ENCODE results near the gene MTHFR.

MTHFR gene

DNA sequence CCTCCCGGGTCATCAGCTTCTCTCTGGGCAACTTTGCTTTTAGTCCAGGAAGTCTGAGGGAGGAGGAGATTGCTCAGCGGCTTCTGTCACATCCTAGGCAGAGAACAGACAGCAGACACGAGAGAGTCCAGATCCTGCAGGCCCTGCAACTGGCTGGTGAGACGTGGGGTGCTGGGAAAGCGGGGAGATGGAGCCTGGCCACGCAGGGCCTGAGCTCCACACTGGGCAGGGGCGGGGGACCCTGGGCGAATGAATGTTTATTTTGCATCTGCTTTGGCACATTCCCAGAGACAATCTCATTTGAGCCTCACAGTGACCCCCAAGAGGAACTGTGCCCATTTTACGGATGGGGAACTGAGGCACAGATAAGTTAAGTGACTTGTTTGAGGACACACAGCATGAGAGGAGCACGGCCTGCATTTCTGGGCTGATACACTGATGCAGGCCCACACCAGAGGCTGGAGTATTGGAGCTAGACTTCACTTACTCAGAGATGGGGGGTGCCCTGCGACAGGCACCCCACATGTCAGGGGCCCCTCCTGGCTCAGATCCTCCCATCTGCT lies 34.2 kb downstream of the MTHFR start:
- Histone ChIP-seq H3K9me3 (ENCODE audit: severe bottlenecking) (no peaks in the 10 kb centered on the region), H3K27me3 (ENCODE audit: insufficient read depth, low read depth, severe bottlenecking) (no peaks in the 10 kb centered on the region), H3K4me3 (ENCODE audit: low read depth, low read length) (no peak overlapping the region), H3K27ac (no peak overlapping the region), H3K36me3 (no peaks in the 10 kb centered on the region)
- no peak for DNase-seq
- TF ChIP-seq, protein P1, sequence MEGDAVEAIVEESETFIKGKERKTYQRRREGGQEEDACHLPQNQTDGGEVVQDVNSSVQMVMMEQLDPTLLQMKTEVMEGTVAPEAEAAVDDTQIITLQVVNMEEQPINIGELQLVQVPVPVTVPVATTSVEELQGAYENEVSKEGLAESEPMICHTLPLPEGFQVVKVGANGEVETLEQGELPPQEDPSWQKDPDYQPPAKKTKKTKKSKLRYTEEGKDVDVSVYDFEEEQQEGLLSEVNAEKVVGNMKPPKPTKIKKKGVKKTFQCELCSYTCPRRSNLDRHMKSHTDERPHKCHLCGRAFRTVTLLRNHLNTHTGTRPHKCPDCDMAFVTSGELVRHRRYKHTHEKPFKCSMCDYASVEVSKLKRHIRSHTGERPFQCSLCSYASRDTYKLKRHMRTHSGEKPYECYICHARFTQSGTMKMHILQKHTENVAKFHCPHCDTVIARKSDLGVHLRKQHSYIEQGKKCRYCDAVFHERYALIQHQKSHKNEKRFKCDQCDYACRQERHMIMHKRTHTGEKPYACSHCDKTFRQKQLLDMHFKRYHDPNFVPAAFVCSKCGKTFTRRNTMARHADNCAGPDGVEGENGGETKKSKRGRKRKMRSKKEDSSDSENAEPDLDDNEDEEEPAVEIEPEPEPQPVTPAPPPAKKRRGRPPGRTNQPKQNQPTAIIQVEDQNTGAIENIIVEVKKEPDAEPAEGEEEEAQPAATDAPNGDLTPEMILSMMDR (IDR thresholded peaks at IDR 0.05; ENCODE audit: low read depth, low read length) = no peak

DNA sequence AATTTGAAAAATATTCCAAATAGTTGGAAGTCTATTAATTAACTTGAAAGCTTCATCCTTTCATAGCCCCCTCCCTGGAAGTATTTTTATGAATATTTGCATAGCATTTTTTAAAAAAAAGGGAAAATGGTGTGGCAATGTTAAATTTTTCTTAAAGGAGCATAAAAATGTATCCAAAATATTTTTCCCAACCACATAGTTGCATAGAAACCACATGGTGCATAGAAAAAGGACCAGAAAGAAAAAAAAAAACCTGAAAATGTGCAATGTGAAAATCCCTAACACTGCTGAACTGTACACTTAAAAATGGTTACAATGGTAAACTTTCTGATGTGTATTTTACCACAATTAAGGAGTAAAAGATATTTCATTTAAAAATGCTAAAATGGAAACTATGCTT lies 35.8 kb downstream of the MTHFR start:
- TF ChIP-seq, protein P1 (IDR thresholded peaks at IDR 0.05; ENCODE audit: low read depth, low read length) = no peak
- H3K4me3 ChIP-seq (ENCODE audit: low read depth, low read length) = no peak overlapping the region
- no peaks in the 10 kb centered on the region for H3K36me3 ChIP-seq
- H3K27me3 ChIP-seq (ENCODE audit: insufficient read depth, low read depth, severe bottlenecking) = no peaks in the 10 kb centered on the region
- no peak for DNase-seq
- no peaks in the 10 kb centered on the region for H3K9me3 ChIP-seq (ENCODE audit: severe bottlenecking)
- no peak overlapping the region for H3K27ac ChIP-seq

DNA sequence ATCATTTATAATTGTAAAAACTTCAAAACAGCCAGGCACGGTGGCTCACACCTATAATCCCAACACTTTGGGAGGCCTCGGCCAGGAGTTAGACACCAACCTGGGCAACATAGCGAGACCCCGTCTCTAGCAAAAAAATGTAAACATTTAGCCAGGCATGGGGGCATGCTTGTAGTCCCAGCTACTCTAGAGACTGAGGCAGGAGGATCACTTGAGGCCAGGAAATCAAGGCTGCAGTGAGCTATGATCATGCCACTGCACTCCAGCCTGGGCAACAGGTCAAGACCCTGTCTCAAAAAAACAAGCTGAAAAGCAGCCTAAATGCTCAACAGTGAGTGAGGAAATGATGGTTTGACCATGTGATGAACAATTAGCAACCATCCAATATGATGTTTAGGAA lies 36.5 kb downstream of the MTHFR start:
- Histone ChIP-seq H3K27ac (no peak overlapping the region), H3K36me3 (no peaks in the 10 kb centered on the region), H3K4me3 (ENCODE audit: low read depth, low read length) (no peak overlapping the region), H3K27me3 (ENCODE audit: insufficient read depth, low read depth, severe bottlenecking) (no peaks in the 10 kb centered on the region), H3K9me3 (ENCODE audit: severe bottlenecking) (no peaks in the 10 kb centered on the region)
- no peak for DNase-seq
- TF ChIP-seq, protein P1 (IDR thresholded peaks at IDR 0.05; ENCODE audit: low read depth, low read length) = no peak

DNA sequence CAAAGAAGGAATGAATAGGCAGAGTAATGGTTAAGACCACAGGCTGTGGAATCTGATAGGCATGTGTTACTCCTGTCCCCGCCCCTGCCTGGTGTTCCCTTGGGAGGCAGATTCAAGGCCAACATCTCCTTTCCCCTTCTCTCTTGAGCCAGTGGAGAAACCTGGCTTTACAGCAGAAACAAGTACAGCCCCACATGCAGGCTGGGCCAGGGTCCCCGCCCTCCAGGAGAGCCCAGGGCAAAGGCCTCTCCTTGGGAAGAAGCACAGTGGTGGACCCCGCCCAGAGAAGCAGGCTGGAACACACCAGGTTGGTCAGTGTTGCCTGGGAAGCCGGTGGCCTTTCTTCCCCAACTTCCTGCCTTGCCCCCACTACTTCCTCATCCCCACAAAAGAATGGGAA lies 36.9 kb downstream of the MTHFR start:
- Histone ChIP-seq H3K9me3 (ENCODE audit: severe bottlenecking) (no peaks in the 10 kb centered on the region), H3K27ac (no peak overlapping the region), H3K27me3 (ENCODE audit: insufficient read depth, low read depth, severe bottlenecking) (no peaks in the 10 kb centered on the region), H3K4me3 (ENCODE audit: low read depth, low read length) (no peak overlapping the region), H3K36me3 (no peaks in the 10 kb centered on the region)
- no peak for DNase-seq
- TF ChIP-seq, protein P1 (IDR thresholded peaks at IDR 0.05; ENCODE audit: low read depth, low read length) = no peak

DNA sequence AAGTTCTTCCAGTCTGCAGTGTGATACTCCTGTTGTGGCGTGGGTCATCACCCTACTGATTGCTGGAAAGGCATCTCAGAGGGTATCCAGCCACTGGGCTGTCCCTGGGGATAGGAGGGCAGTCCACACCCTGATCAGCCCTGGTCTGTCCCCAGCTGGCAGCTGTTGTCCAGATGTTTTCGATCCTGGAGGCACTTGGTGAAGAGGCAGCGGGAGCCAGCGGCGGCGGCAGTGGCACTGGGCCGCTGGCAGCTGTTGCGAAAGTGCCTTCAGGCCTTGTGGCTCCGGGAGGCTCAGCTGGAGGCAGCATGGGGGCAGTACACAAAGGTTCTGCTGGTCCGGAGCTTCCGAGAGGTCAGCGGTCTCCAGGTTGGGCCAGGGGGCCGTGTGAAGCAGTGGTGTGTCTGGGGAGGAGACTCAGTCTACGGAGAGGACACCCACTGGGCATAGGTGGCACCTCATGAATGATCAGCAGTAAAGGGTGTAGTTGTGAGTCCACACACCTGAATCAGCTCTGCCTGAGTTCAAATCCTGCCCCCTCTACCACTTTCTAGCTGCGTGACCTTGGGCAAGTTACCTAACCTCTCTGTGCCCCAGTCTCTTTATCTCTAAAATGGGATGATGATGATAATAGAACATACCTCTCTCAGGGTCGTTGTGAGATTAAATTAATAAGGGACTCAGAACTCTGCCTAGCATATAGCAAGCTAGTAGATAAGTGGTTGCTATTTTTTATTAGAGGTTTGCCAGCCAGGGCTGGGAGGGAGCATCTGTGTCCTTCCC lies 37.7 kb downstream of the MTHFR start:
- Histone ChIP-seq H3K4me3 (ENCODE audit: low read depth, low read length) (no peak overlapping the region), H3K27me3 (ENCODE audit: insufficient read depth, low read depth, severe bottlenecking) (no peaks in the 10 kb centered on the region), H3K9me3 (ENCODE audit: severe bottlenecking) (no peaks in the 10 kb centered on the region), H3K36me3 (no peaks in the 10 kb centered on the region), H3K27ac (no peak overlapping the region)
- no peak for DNase-seq
- TF ChIP-seq, protein P1 (IDR thresholded peaks at IDR 0.05; ENCODE audit: low read depth, low read length) = no peak

DNA sequence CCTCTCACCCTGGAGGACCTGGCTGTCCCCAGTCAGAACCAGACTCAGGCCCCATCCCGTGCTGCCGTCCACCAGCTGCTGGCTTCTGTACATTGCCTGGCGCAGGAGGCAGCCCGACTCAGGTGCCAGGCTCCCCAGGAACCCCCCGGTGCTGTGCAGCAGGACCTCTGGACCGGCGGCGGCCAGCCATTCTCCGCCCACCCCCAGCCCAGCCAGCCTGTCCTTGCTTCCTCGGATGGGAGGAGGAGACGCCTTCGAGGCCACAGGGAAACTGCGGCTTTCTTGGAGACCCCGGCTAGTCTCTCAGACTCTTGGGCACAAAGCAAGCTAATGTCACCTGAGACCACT lies 39.4 kb downstream of the MTHFR start:
- no peak overlapping the region for H3K27ac ChIP-seq
- H3K9me3 ChIP-seq (ENCODE audit: severe bottlenecking) = no peaks in the 10 kb centered on the region
- H3K27me3 ChIP-seq (ENCODE audit: insufficient read depth, low read depth, severe bottlenecking) = no peaks in the 10 kb centered on the region
- TF ChIP-seq, protein P1 (IDR thresholded peaks at IDR 0.05; ENCODE audit: low read depth, low read length) = no peak
- H3K4me3 ChIP-seq (ENCODE audit: low read depth, low read length) = no peak overlapping the region
- no peaks in the 10 kb centered on the region for H3K36me3 ChIP-seq
- DNase-seq = no peak

All from WERI-Rb-1 (cell line).